ENCODE measurements around the gene RNF212B. TPM values are rescaled to one million over a fixed set of nuclear protein-coding genes. Genes with fewer than 3 reads are reported as not detected.

The RNF212B gene
- total RNA-seq, 1 experiment from 2014 or later: not detected

GRCh38 chr14:23207146-23207540 is 30.6 kb upstream of the RNF212B start:
- no peak overlapping the region for H3K4me3 ChIP-seq (ENCODE audit: low read depth in 2 of 2, low read length in 2 of 2)
- POLR2A ChIA-PET: no interaction called here
- H3K27me3 ChIP-seq (ENCODE audit: control insufficient read depth, insufficient read depth, low read length): no peaks in the 10 kb centered on the region
- CTCF ChIA-PET: no interaction called here
- no peaks in the 10 kb centered on the region for H3K36me3 ChIP-seq (ENCODE audit: control insufficient read depth, insufficient read depth, low read length)
- BruUV-seq (replicated peaks): no TSS peak
- TF ChIP-seq TCF7L2 (IDR thresholded peaks at IDR 0.05; ENCODE audit: low read depth, low read length) (no peak), POLR2AphosphoS5 (IDR thresholded peaks at IDR 0.05; ENCODE audit: low read depth, low read length) (no peak), REST (IDR thresholded peaks at IDR 0.05; ENCODE audit: insufficient read depth in 1 of 2, low read depth in 2 of 2, low read length in 1 of 2) (no peak), CTCF (IDR thresholded peaks at IDR 0.05) (no peak), SIN3A (IDR thresholded peaks at IDR 0.05; ENCODE audit: borderline replicate concordance, insufficient read depth, low read depth, low read length) (no peak)
- no peak for DNase-seq (ENCODE audit: low read depth, low spot score)
- H3K9me3 ChIP-seq (ENCODE audit: control insufficient read depth, insufficient read depth, low read depth, low read length): no peaks in the 10 kb centered on the region
- intact Hi-C loops (cut with micrococcal nuclease; ENCODE audit: unreplicated experiment) (no loop called here), in situ Hi-C loops (cut with HindIII; ENCODE audit: low pct_unique_long_range_greater_than_20kb, low sequenced_read_pairs) (no loop called here)
- no peaks in the 10 kb centered on the region for H3K4me1 ChIP-seq (ENCODE audit: control insufficient read depth, insufficient read depth, low read length)
- H3K27ac ChIP-seq (ENCODE audit: low read length): no peak overlapping the region
- no peak for ATAC-seq

- Histone ChIP-seq H3K27ac (ENCODE audit: low read length) (no peak overlapping the region), H3K4me3 (ENCODE audit: low read depth in 2 of 2, low read length in 2 of 2) (peak overlapping the region in 1 of 2 experiments; percentile 11; a peak in 2 of 4 replicates), H3K9me3 (ENCODE audit: control insufficient read depth, insufficient read depth, low read depth, low read length) (no peaks in the 10 kb centered on the region), H3K27me3 (ENCODE audit: control insufficient read depth, insufficient read depth, low read length) (no peaks in the 10 kb centered on the region), H3K4me1 (ENCODE audit: control insufficient read depth, insufficient read depth, low read length) (no peaks in the 10 kb centered on the region), H3K36me3 (ENCODE audit: control insufficient read depth, insufficient read depth, low read length) (no peaks in the 10 kb centered on the region)
- in situ Hi-C loops (cut with HindIII; ENCODE audit: low pct_unique_long_range_greater_than_20kb, low sequenced_read_pairs): no loop called here
- intact Hi-C loops (cut with micrococcal nuclease; ENCODE audit: unreplicated experiment): no loop called here
- ATAC-seq: no peak
- BruUV-seq (replicated peaks): no TSS peak
- no peak for TF ChIP-seq POLR2AphosphoS5 (IDR thresholded peaks at IDR 0.05; ENCODE audit: low read depth, low read length)
- no peak for TF ChIP-seq CTCF (IDR thresholded peaks at IDR 0.05)
- TF ChIP-seq REST (IDR thresholded peaks at IDR 0.05; ENCODE audit: insufficient read depth in 1 of 2, low read depth in 2 of 2, low read length in 1 of 2): no peak
- no peak for TF ChIP-seq SIN3A (IDR thresholded peaks at IDR 0.05; ENCODE audit: borderline replicate concordance, insufficient read depth, low read depth, low read length)
- no peak for TF ChIP-seq TCF7L2 (IDR thresholded peaks at IDR 0.05; ENCODE audit: low read depth, low read length)
- CTCF ChIA-PET: no interaction called here
- no peak for DNase-seq (ENCODE audit: low read depth, low spot score)
- POLR2A ChIA-PET: no interaction called here
Observed at GRCh38 chr14:23208324-23208723, 29.4 kb upstream of the RNF212B start.

Measured in Panc1 (cell line).